Activated CD4-positive, alpha-beta T cell treated with anti-CD3 and anti-CD28 coated beads for 36 hours (primary cell): ENCODE data around the gene PTCH1. TPM values are rescaled to one million over a fixed set of nuclear protein-coding genes. Genes with fewer than 3 reads are reported as not detected.
A peak's percentile ranks its signal among the peaks of the same experiment; 100 is the strongest.

ENCODE experiments used
- ATAC-seq: fragments of 200-7000 bp; cut with Tn5 transposase; one replicate; pipeline ENCODE4 v1.10.0; 2021; ENCODE audit warnings: mild to moderate bottlenecking, moderate library complexity
- CTCF ChIA-PET: fragments of 350-600 bp; sonication (Branson Sonifier 250); formaldehyde crosslinking; loops from one replicate; lab custom pipeline; 2021; ENCODE audit warnings: antibody characterized with exemption; lab: Charles Lee
- POLR2A ChIA-PET: fragments of 350-600 bp; sonication (Branson Sonifier 250); formaldehyde crosslinking; loops from one replicate; lab custom pipeline; 2021; ENCODE audit warnings: antibody characterized with exemption, inconsistent platforms; lab: Charles Lee
- DNase-seq: peaks from one replicate; pipeline ENCODE4 v3.0.0-alpha.2; 2020
- H3K27ac Mint-ChIP-seq: one replicate; pipeline ENCODE4 v1.8.0; 2021; ENCODE audit warnings: mixed read lengths
- H3K27me3 Mint-ChIP-seq: one replicate; pipeline ENCODE4 v1.8.0; 2021; ENCODE audit warnings: mixed read lengths
- H3K36me3 Mint-ChIP-seq: one replicate; pipeline ENCODE4 v1.8.0; 2021; ENCODE audit warnings: low read depth, mixed read lengths
- H3K4me1 Mint-ChIP-seq: one replicate; pipeline ENCODE4 v1.8.0; 2021; ENCODE audit warnings: mixed read lengths
- H3K4me3 Mint-ChIP-seq: one replicate; pipeline ENCODE4 v1.8.0; 2021; ENCODE audit warnings: mild to moderate bottlenecking, moderate library complexity, mixed read lengths
- H3K9me3 Mint-ChIP-seq: one replicate; pipeline ENCODE4 v1.8.0; 2021; ENCODE audit warnings: low read depth, mixed read lengths
- intact Hi-C, 2 experiments: fragments of 100-400 bp; cut with DNase I in 1 of 2; cut with micrococcal nuclease in 1 of 2; formaldehyde crosslinking; loops; one replicate each; pipeline versions ENCODE4 v1.14.2 to v1.15.1; 2022 to 2024; cut with DNase I, micrococcal nuclease
- total RNA-seq, 2 experiments: library from RNA; stranded (reverse); gene quantifications; one replicate each; pipeline ENCODE4 v1.2.3, GENCODE V29; 2021

Gene PTCH1
- total RNA-seq, 2 experiments from 2014 or later: 4.4 to 5.6 TPM

- Mint-ChIP-seq H3K36me3 (peaks cover 12% of the 10 kb centered on the region), H3K27ac (peak overlapping the region; percentile 84), H3K4me1 (peaks cover 42% of the 10 kb centered on the region), H3K4me3 (peak overlapping the region; percentile 82), H3K9me3 (no peaks in the 10 kb centered on the region), H3K27me3 (peaks cover 31% of the 10 kb centered on the region)
- CTCF ChIA-PET: interaction anchor here (0.6 to 1.1 kb wide), 5 partner anchors 19 to 904 kb away, joined by 3 to 5 read pairs (median 3); no protein-coding TSS in a partner anchor
- intact Hi-C loops: loop anchor here (2.0 to 10.0 kb wide), 7 partner anchors 17 to 1343 kb away; partner anchors contain the start of genes ERCC6L2 (in 1 of the 2) and ZNF782 (in 1 of the 2)
- POLR2A ChIA-PET: no interaction called here
- ATAC-seq (no peak), DNase-seq (peak; percentile 33)
Measured at GRCh38 chr9:95511952-95512708, 4.6 kb downstream of the PTCH1 start.

- Mint-ChIP-seq H3K27me3 (peaks cover 28% of the 10 kb centered on the region), H3K27ac (peak overlapping the region; percentile 84), H3K4me3 (peak overlapping the region; percentile 82), H3K4me1 (peaks cover 40% of the 10 kb centered on the region), H3K9me3 (no peaks in the 10 kb centered on the region), H3K36me3 (peaks cover 12% of the 10 kb centered on the region)
- intact Hi-C loops: loop anchor here (2.0 to 10.0 kb wide), 7 partner anchors 17 to 1343 kb away; partner anchors contain the start of genes ERCC6L2 (in 1 of the 2) and ZNF782 (in 1 of the 2)
- ChIA-PET CTCF (interaction anchor here (0.6 to 1.1 kb wide), 6 partner anchors 19 to 905 kb away, joined by 3 to 5 read pairs (median 3); no protein-coding TSS in a partner anchor), POLR2A (no interaction called here)
- ATAC-seq (no peak), DNase-seq (no peak)
Measured at GRCh38 chr9:95511616-95511931, 5.2 kb downstream of the PTCH1 start.

- Mint-ChIP-seq H3K4me1 (peaks cover 38% of the 10 kb centered on the region), H3K9me3 (no peaks in the 10 kb centered on the region), H3K27me3 (peaks cover 26% of the 10 kb centered on the region), H3K27ac (peak overlapping the region; percentile 84), H3K4me3 (peak overlapping the region; percentile 82), H3K36me3 (peaks cover 12% of the 10 kb centered on the region)
- peak; percentile 74 for ATAC-seq
- peak; percentile 92 for DNase-seq
- ChIA-PET CTCF (interaction anchor here (0.6 to 1.1 kb wide), 6 partner anchors 18 to 666 kb away, joined by 3 to 5 read pairs (median 3); no protein-coding TSS in a partner anchor), POLR2A (interaction anchor here (0.5 to 0.6 kb wide), 3 partner anchors 306 to 944 kb away, joined by 3 to 5 read pairs (median 4); no protein-coding TSS in a partner anchor)
- intact Hi-C loops: loop anchor here (1.0 to 10.0 kb wide), 12 partner anchors 16 to 1344 kb away; partner anchors contain the start of genes ERCC6L2 (in 2 of the 2), FANCC (in 1 of the 2), ZNF367 (in 1 of the 2) and ZNF782 (in 1 of the 2)
Measured at GRCh38 chr9:95510709-95511615, 5.8 kb downstream of the PTCH1 start.

GRCh38 chr9:95509851-95510708 lies 6.7 kb downstream of the PTCH1 start:
- ChIA-PET POLR2A (interaction anchor here (0.5 to 0.6 kb wide), 4 partner anchors 84 to 943 kb away, joined by 3 to 5 read pairs (median 4); no protein-coding TSS in a partner anchor), CTCF (interaction anchor here (1.3 kb wide), 1 partner anchor 10 kb away, joined by 4 read pairs; no protein-coding TSS in a partner anchor)
- Mint-ChIP-seq H3K27me3 (peaks cover 25% of the 10 kb centered on the region), H3K36me3 (peaks cover 12% of the 10 kb centered on the region), H3K4me1 (peaks cover 38% of the 10 kb centered on the region), H3K27ac (peak overlapping the region; percentile 75), H3K4me3 (peak overlapping the region; percentile 81), H3K9me3 (no peaks in the 10 kb centered on the region)
- intact Hi-C loops: loop anchor here (1.0 to 10.0 kb wide), 16 partner anchors 15 to 1345 kb away; partner anchors contain the start of genes ERCC6L2 (in 2 of the 2), FANCC (in 2 of the 2), ZNF367 (in 1 of the 2) and ZNF782 (in 1 of the 2)
- DNase-seq (peak; percentile 32), ATAC-seq (no peak)

- H3K27me3 Mint-ChIP-seq: peaks cover 18% of the 10 kb centered on the region
Measured at GRCh38 chr9:95508968-95509850, 7.6 kb downstream of the PTCH1 start.

GRCh38 chr9:95508242-95508967 lies 8.4 kb downstream of the PTCH1 start:
- Mint-ChIP-seq H3K27me3 (peaks cover 16% of the 10 kb centered on the region), H3K27ac (no peak overlapping the region), H3K4me3 (peak overlapping the region; percentile 100), H3K4me1 (peaks cover 45% of the 10 kb centered on the region), H3K36me3 (peaks cover 11% of the 10 kb centered on the region), H3K9me3 (no peaks in the 10 kb centered on the region)
- ChIA-PET POLR2A (interaction anchor here (0.6 kb wide), 1 partner anchor 414 kb away, joined by 3 read pairs; no protein-coding TSS in a partner anchor), CTCF (interaction anchor here (1.3 kb wide), 1 partner anchor 8 kb away, joined by 4 read pairs; no protein-coding TSS in a partner anchor)
- ATAC-seq (no peak), DNase-seq (peak; percentile 45)
- intact Hi-C loops: loop anchor here (2.0 to 10.0 kb wide), 4 partner anchors 81 to 1341 kb away; partner anchors contain the start of gene FANCC (in 1 of the 2)

More at GRCh38 chr9:95508968-95509850, 7.6 kb downstream of the PTCH1 start:
- Mint-ChIP-seq H3K9me3 (no peaks in the 10 kb centered on the region), H3K4me1 (peaks cover 43% of the 10 kb centered on the region), H3K27ac (no peak overlapping the region), H3K36me3 (peaks cover 11% of the 10 kb centered on the region), H3K4me3 (peak overlapping the region; percentile 81)
- peak; percentile 21 for ATAC-seq
- POLR2A ChIA-PET: interaction anchor here (0.6 kb wide), 2 partner anchors 83 to 413 kb away, joined by 3 read pairs; no protein-coding TSS in a partner anchor
- CTCF ChIA-PET: interaction anchor here (1.3 kb wide), 1 partner anchor 9 kb away, joined by 4 read pairs; no protein-coding TSS in a partner anchor
- intact Hi-C loops: loop anchor here (2.0 to 10.0 kb wide), 4 partner anchors 82 to 1342 kb away; partner anchors contain the start of gene FANCC (in 1 of the 2)
- peak; percentile 84 for DNase-seq

- H3K9me3 Mint-ChIP-seq: no peaks in the 10 kb centered on the region
- peaks cover 44% of the 10 kb centered on the region for H3K4me1 Mint-ChIP-seq
- H3K36me3 Mint-ChIP-seq: peaks cover 7% of the 10 kb centered on the region
- peak overlapping the region; percentile 85 for H3K27ac Mint-ChIP-seq
- POLR2A ChIA-PET: no interaction called here
- intact Hi-C loops: loop anchor here (2.0 to 10.0 kb wide), 5 partner anchors 80 to 1340 kb away; partner anchors contain the start of gene FANCC (in 1 of the 2)
- CTCF ChIA-PET: interaction anchor here (1.2 kb wide), 1 partner anchor 13 kb away, joined by 4 read pairs; no protein-coding TSS in a partner anchor
- H3K27me3 Mint-ChIP-seq: peaks cover 13% of the 10 kb centered on the region
- ATAC-seq (no peak), DNase-seq (peak; percentile 63)
- peak overlapping the region; percentile 100 for H3K4me3 Mint-ChIP-seq
Measured at GRCh38 chr9:95507464-95508241, 9.1 kb downstream of the PTCH1 start.
